HG02642 (cell line): ENCODE results near the gene CTU1.
A peak's percentile ranks its signal among the peaks of the same experiment; 100 is the strongest.
"Not testable (repeated sequence)": the region's sequence is repeated elsewhere in the genome, so short reads cannot be mapped to it uniquely, and the experiment has no call there.

Source experiments
- ATAC-seq: cut with Tn5 transposase; IDR thresholded peaks from one replicate; pipeline ENCODE4 v1.9.1; 2021; ENCODE audit warnings: mild to moderate bottlenecking; ENCODE audit not compliant: unreplicated experiment, poor library complexity

Gene CTU1

GRCh38 chr19:51108066-51108804 lies at the start of gene CTU1:
Gene CTU1 (minus strand): TSS chr19:51108409. CDS start chr19:51104569, 3,840 bp downstream.
- ATAC-seq: peak; percentile 92

- no peak for ATAC-seq
These were observed 49.1 kb upstream of the CTU1 start for GRCh38 chr19:51157265-51157664.

- no peak for ATAC-seq
These were observed 48.5 kb upstream of the CTU1 start for GRCh38 chr19:51156710-51157109.

GRCh38 chr19:51150627-51151026 lies 42.4 kb upstream of the CTU1 start:
- no peak for ATAC-seq

GRCh38 chr19:51148580-51148979 lies 40.4 kb upstream of the CTU1 start:
- no peak for ATAC-seq

- ATAC-seq: no peak
These were observed 39.5 kb upstream of the CTU1 start for GRCh38 chr19:51147663-51148062.

GRCh38 chr19:51146751-51147150 lies 38.5 kb upstream of the CTU1 start:
- ATAC-seq: no peak

- ATAC-seq: no peak
These were observed 37.8 kb upstream of the CTU1 start for GRCh38 chr19:51145916-51146493.

GRCh38 chr19:51144482-51145045 lies 36.4 kb upstream of the CTU1 start:
- no peak for ATAC-seq

GRCh38 chr19:51143486-51143885 lies 35.3 kb upstream of the CTU1 start:
- no peak for ATAC-seq

- not testable (repeated sequence) for ATAC-seq
These were observed 34.7 kb upstream of the CTU1 start for GRCh38 chr19:51142809-51143475.

GRCh38 chr19:51142119-51142518 lies 33.9 kb upstream of the CTU1 start, which contains the start of gene SIGLEC7:
Gene SIGLEC7 (plus strand): TSS chr19:51142301. CDS start chr19:51142370, 69 bp downstream.
- ATAC-seq: no peak

GRCh38 chr19:51141181-51141580 lies 33.0 kb upstream of the CTU1 start:
- ATAC-seq: no peak

- no peak for ATAC-seq
These were observed 32.2 kb upstream of the CTU1 start for GRCh38 chr19:51140441-51140840.

GRCh38 chr19:51139299-51140014 lies 31.2 kb upstream of the CTU1 start:
- ATAC-seq: no peak

- no peak for ATAC-seq
These were observed 30.4 kb upstream of the CTU1 start for GRCh38 chr19:51138549-51138979.

GRCh38 chr19:51137792-51138425 lies 29.7 kb upstream of the CTU1 start:
- ATAC-seq: no peak

GRCh38 chr19:51136851-51137551 lies 28.8 kb upstream of the CTU1 start:
- ATAC-seq: no peak

- ATAC-seq: no peak
These were observed 28.0 kb upstream of the CTU1 start for GRCh38 chr19:51135986-51136762.
